ENCODE data around the gene STUM. TPM values are rescaled to one million over a fixed set of nuclear protein-coding genes. Genes with fewer than 3 reads are reported as not detected.

The STUM gene
- total and polyA plus RNA-seq, 4 donors: 4.8 to 21.1 (median 15.0) TPM

GRCh38 chr1:226627050-226627755 is 78.6 kb downstream of the STUM start:
- no peaks in the 10 kb centered on the region for H3K27me3 ChIP-seq (ENCODE audit: control insufficient read depth, insufficient read depth, low read length)
- H3K27ac ChIP-seq (ENCODE audit: low read depth, low read length): no peak overlapping the region
- peaks cover 3% of the 10 kb centered on the region for H3K36me3 ChIP-seq (ENCODE audit: control insufficient read depth, insufficient read depth, low read length)
- H3K4me1 ChIP-seq (ENCODE audit: control insufficient read depth, insufficient read depth, low read length): peaks cover 31% of the 10 kb centered on the region
- DNase-seq (ENCODE audit: low read depth in 4 of 6, low spot score in 6 of 6): no peak
- 90% methylated on average over 5 of the region's 6 CpGs for WGBS (ENCODE audit: insufficient coverage)
- H3K4me3 ChIP-seq (ENCODE audit: low read depth, low read length): no peak overlapping the region
- H3K9me3 ChIP-seq (ENCODE audit: control insufficient read depth, insufficient read depth, low read length): no peaks in the 10 kb centered on the region

GRCh38 chr1:226627924-226628611 is 79.5 kb downstream of the STUM start:
- 66% methylated on average over 6 of the region's 11 CpGs for WGBS (ENCODE audit: insufficient coverage)
- Histone ChIP-seq H3K9me3 (ENCODE audit: control insufficient read depth, insufficient read depth, low read length) (no peaks in the 10 kb centered on the region), H3K4me3 (ENCODE audit: low read depth, low read length) (no peak overlapping the region), H3K36me3 (ENCODE audit: control insufficient read depth, insufficient read depth, low read length) (peaks cover 4% of the 10 kb centered on the region), H3K27me3 (ENCODE audit: control insufficient read depth, insufficient read depth, low read length) (no peaks in the 10 kb centered on the region), H3K4me1 (ENCODE audit: control insufficient read depth, insufficient read depth, low read length) (peaks cover 35% of the 10 kb centered on the region), H3K27ac (ENCODE audit: low read depth, low read length) (no peak overlapping the region)
- DNase-seq (ENCODE audit: low read depth in 4 of 6, low spot score in 6 of 6): no peak

- Histone ChIP-seq H3K4me1 (ENCODE audit: control insufficient read depth, insufficient read depth, low read length) (peaks cover 41% of the 10 kb centered on the region), H3K36me3 (ENCODE audit: control insufficient read depth, insufficient read depth, low read length) (peaks cover 8% of the 10 kb centered on the region), H3K27me3 (ENCODE audit: control insufficient read depth, insufficient read depth, low read length) (no peaks in the 10 kb centered on the region), H3K4me3 (ENCODE audit: low read depth, low read length) (no peak overlapping the region), H3K27ac (ENCODE audit: low read depth, low read length) (no peak overlapping the region), H3K9me3 (ENCODE audit: control insufficient read depth, insufficient read depth, low read length) (no peaks in the 10 kb centered on the region)
- peak in 2 of 6 donors; percentile 52 to 75 for DNase-seq (ENCODE audit: low read depth in 4 of 6, low spot score in 6 of 6)
- 52% methylated on average over 5 of the region's 10 CpGs for WGBS (ENCODE audit: insufficient coverage)
Measured at GRCh38 chr1:226628612-226629155, 80.1 kb downstream of the STUM start.

GRCh38 chr1:226629210-226629895 is 80.8 kb downstream of the STUM start:
- Histone ChIP-seq H3K27ac (ENCODE audit: low read depth, low read length) (no peak overlapping the region), H3K9me3 (ENCODE audit: control insufficient read depth, insufficient read depth, low read length) (no peaks in the 10 kb centered on the region), H3K4me3 (ENCODE audit: low read depth, low read length) (no peak overlapping the region), H3K27me3 (ENCODE audit: control insufficient read depth, insufficient read depth, low read length) (no peaks in the 10 kb centered on the region), H3K4me1 (ENCODE audit: control insufficient read depth, insufficient read depth, low read length) (peaks cover 47% of the 10 kb centered on the region), H3K36me3 (ENCODE audit: control insufficient read depth, insufficient read depth, low read length) (peaks cover 14% of the 10 kb centered on the region)
- WGBS (ENCODE audit: insufficient coverage): 82% methylated on average over 12 of the region's 18 CpGs
- DNase-seq (ENCODE audit: low read depth in 4 of 6, low spot score in 6 of 6): no peak

- 65% methylated on average over 3 of the region's 6 CpGs for WGBS (ENCODE audit: insufficient coverage)
- Histone ChIP-seq H3K36me3 (ENCODE audit: control insufficient read depth, insufficient read depth, low read length) (peaks cover 21% of the 10 kb centered on the region), H3K9me3 (ENCODE audit: control insufficient read depth, insufficient read depth, low read length) (no peaks in the 10 kb centered on the region), H3K4me3 (ENCODE audit: low read depth, low read length) (no peak overlapping the region), H3K27me3 (ENCODE audit: control insufficient read depth, insufficient read depth, low read length) (no peaks in the 10 kb centered on the region), H3K4me1 (ENCODE audit: control insufficient read depth, insufficient read depth, low read length) (peaks cover 47% of the 10 kb centered on the region), H3K27ac (ENCODE audit: low read depth, low read length) (no peak overlapping the region)
- DNase-seq (ENCODE audit: low read depth in 4 of 6, low spot score in 6 of 6): no peak
Measured at GRCh38 chr1:226629896-226630550, 81.5 kb downstream of the STUM start.

GRCh38 chr1:226630592-226630991 is 82.0 kb downstream of the STUM start:
- H3K27me3 ChIP-seq (ENCODE audit: control insufficient read depth, insufficient read depth, low read length): no peaks in the 10 kb centered on the region
- H3K27ac ChIP-seq (ENCODE audit: low read depth, low read length): no peak overlapping the region
- H3K36me3 ChIP-seq (ENCODE audit: control insufficient read depth, insufficient read depth, low read length): peaks cover 25% of the 10 kb centered on the region
- H3K4me1 ChIP-seq (ENCODE audit: control insufficient read depth, insufficient read depth, low read length): peaks cover 47% of the 10 kb centered on the region
- no peak overlapping the region for H3K4me3 ChIP-seq (ENCODE audit: low read depth, low read length)
- WGBS (ENCODE audit: insufficient coverage): 85% methylated on average over 3 of the region's 3 CpGs
- no peak for DNase-seq (ENCODE audit: low read depth in 4 of 6, low spot score in 6 of 6)
- H3K9me3 ChIP-seq (ENCODE audit: control insufficient read depth, insufficient read depth, low read length): no peaks in the 10 kb centered on the region

GRCh38 chr1:226631229-226632000 is 82.9 kb downstream of the STUM start:
- Histone ChIP-seq H3K4me1 (ENCODE audit: control insufficient read depth, insufficient read depth, low read length) (peaks cover 42% of the 10 kb centered on the region), H3K9me3 (ENCODE audit: control insufficient read depth, insufficient read depth, low read length) (no peaks in the 10 kb centered on the region), H3K27ac (ENCODE audit: low read depth, low read length) (no peak overlapping the region), H3K36me3 (ENCODE audit: control insufficient read depth, insufficient read depth, low read length) (peaks cover 34% of the 10 kb centered on the region), H3K4me3 (ENCODE audit: low read depth, low read length) (no peak overlapping the region), H3K27me3 (ENCODE audit: control insufficient read depth, insufficient read depth, low read length) (no peaks in the 10 kb centered on the region)
- 78% methylated on average over 3 of the region's 10 CpGs for WGBS (ENCODE audit: insufficient coverage)
- no peak for DNase-seq (ENCODE audit: low read depth in 4 of 6, low spot score in 6 of 6)

- DNase-seq (ENCODE audit: low read depth in 4 of 6, low spot score in 6 of 6): peak in 1 of 6 donors; percentile 73
- no peaks in the 10 kb centered on the region for H3K27me3 ChIP-seq (ENCODE audit: control insufficient read depth, insufficient read depth, low read length)
- peaks cover 43% of the 10 kb centered on the region for H3K4me1 ChIP-seq (ENCODE audit: control insufficient read depth, insufficient read depth, low read length)
- H3K27ac ChIP-seq (ENCODE audit: low read depth, low read length): no peak overlapping the region
- peaks cover 43% of the 10 kb centered on the region for H3K36me3 ChIP-seq (ENCODE audit: control insufficient read depth, insufficient read depth, low read length)
- 77% methylated on average over 6 of the region's 9 CpGs for WGBS (ENCODE audit: insufficient coverage)
- H3K9me3 ChIP-seq (ENCODE audit: control insufficient read depth, insufficient read depth, low read length): no peaks in the 10 kb centered on the region
- H3K4me3 ChIP-seq (ENCODE audit: low read depth, low read length): no peak overlapping the region
Measured at GRCh38 chr1:226632169-226632879, 83.8 kb downstream of the STUM start.
